K562 (cell line): Measurements from ENCODE around the gene LRP1-AS. TPM values are rescaled to one million over a fixed set of nuclear protein-coding genes. Genes with fewer than 3 reads are reported as not detected.

ENCODE experiments used
- GABPB2 ChIP-seq: fragments of 250-450 bp; sonication (Bioruptor Pico); conservative IDR thresholded peaks from 2 replicates; pipeline ENCODE4 v1.5.1; 2021; ENCODE audit warnings: mild to moderate bottlenecking
- MCM7 ChIP-seq, 2 experiments: fragments of 450-650 bp; IDR thresholded peaks; 2 replicates each; pipeline ENCODE4 v1.6.1; 2016 to 2018
- SP2 ChIP-seq: IDR thresholded peaks from 2 replicates; pipeline ENCODE4 v1.6.1; 2011; ENCODE audit warnings: mild to moderate bottlenecking, low read depth, low read length, moderate library complexity; ENCODE audit not compliant: poor library complexity, severe bottlenecking; ENCODE audit errors: extremely low read depth
- ZKSCAN8 ChIP-seq: fragments of 200-800 bp; sonication (Bioruptor generic); IDR thresholded peaks from 2 replicates; pipeline ENCODE4 v1.6.1; 2016; ENCODE audit warnings: missing genetic modification characterization, missing compliant biosample characterization
- ZNF224 ChIP-seq: sonication (generic); formaldehyde crosslinking; IDR thresholded peaks from 2 replicates; pipeline ENCODE4 v1.8.0; 2022; ENCODE audit warnings: mild to moderate bottlenecking, missing genetic modification reagents
- ZNF445 ChIP-seq: fragments of 250-450 bp; sonication (Bioruptor Pico); IDR thresholded peaks from 2 replicates; pipeline ENCODE4 v1.4.0; 2020; ENCODE audit warnings: low read depth, mild to moderate bottlenecking, moderate library complexity
- polyA plus RNA-seq, 8 experiments: library from polyadenylated mRNA; depleted of rRNA in 4 of 8; stranded (reverse) in 5 of 8; unstranded in 3 of 8; fragments of >200 nt; fragmentation: Nextera tagmentation in 2 of 8; fragmentation: Illumina TruSeq in 1 of 8; extraction: Ambion mirVana in 2 of 8; extraction: Trizol in 1 of 8; gene quantifications; 2 replicates each; pipeline versions ENCODE4 v1.2.1 to v1.2.3, GENCODE V29; 2011 to 2014; ENCODE audit warnings: inconsistent platforms in 1 of 8, missing spikeins in 1 of 8
- total RNA-seq, 7 experiments: library from RNA; depleted of rRNA in 6 of 7; stranded (reverse); fragments of >200 nt in 6 of 7; fragmentation: Illumina TruSeq in 2 of 7; extraction: Trizol in 2 of 7; gene quantifications; 2 replicates each; pipeline versions ENCODE4 v1.2.1 to v1.2.3, GENCODE V29; 2011 to 2021; ENCODE audit warnings: low replicate concordance in 1 of 7
- TF ChIP-seq, protein P1 (sequence below): sonication (generic); formaldehyde crosslinking; IDR thresholded peaks from 2 replicates; pipeline ENCODE4 v1.8.1; 2022; ENCODE audit warnings: missing genetic modification reagents
- TF ChIP-seq, protein P2 (sequence below), 2 experiments: IDR thresholded peaks; 2 replicates each; pipeline ENCODE4 v1.6.1; 2012; ENCODE audit warnings: improper control_type of control experiment in 2 of 2, low read depth in 2 of 2, low read length in 2 of 2, borderline replicate concordance in 1 of 2
- TF ChIP-seq, protein P3 (sequence below): fragments of 200-400 bp; formaldehyde crosslinking; IDR thresholded peaks from 2 replicates; pipeline ENCODE4 v1.6.1; 2017; ENCODE audit warnings: mild to moderate bottlenecking, low read depth, low read length, moderate library complexity
- TF ChIP-seq, protein P4 (sequence below): fragments of 450-650 bp; formaldehyde crosslinking; IDR thresholded peaks from 2 replicates; pipeline ENCODE4 v1.4.0; 2020; ENCODE audit warnings: mild to moderate bottlenecking

Gene LRP1-AS
- total and polyA plus RNA-seq, 9 of the 15 experiments (the other 6 are each of a cell fraction or from before 2014, with no cell fraction given), result not detected

DNA sequence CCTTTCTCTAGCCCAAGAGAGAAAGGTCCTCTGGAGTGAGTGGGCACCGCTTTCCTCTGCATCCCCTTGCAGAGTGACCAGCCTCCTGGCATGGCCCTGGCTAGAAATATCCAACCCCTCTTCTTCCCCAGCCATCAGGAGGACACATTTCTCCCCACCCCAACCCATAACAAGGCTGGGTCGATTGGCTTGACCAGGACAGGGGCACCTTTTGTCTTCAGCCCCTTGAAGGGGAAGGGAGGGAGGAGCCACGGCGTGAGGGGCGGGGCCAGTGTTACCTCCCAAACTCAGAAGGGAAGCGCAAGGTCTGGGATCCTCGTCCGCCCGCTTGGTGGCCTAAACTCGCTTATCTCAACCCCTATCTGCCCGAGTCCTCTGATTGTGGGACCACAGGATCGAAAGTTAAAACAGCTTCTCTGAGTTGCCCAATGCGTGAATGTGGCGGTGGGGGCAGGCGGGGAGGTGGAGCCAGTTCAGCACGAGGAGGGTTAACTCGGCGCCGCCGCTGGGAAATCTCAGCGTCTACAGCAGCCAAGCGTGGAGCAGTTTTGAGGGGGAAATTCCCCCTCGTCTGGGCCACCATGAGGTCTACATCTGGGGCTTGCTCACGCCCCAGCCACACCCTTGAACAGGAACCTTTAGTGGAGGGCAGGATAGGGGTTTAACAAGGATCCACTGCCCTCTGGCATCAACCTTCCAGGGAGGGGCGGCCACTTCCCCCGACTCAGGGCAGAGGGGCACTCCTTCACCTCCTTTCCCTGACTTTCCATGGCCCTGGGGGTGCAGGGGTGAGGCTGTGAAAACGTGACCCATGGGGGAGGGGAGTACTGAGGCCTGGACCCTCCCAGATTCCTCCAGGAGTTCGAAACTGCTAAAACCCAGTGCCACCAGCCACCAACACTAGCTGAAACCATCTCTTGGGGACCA is 37.1 kb downstream of the LRP1-AS start (continued):
- TF ChIP-seq, protein P1, sequence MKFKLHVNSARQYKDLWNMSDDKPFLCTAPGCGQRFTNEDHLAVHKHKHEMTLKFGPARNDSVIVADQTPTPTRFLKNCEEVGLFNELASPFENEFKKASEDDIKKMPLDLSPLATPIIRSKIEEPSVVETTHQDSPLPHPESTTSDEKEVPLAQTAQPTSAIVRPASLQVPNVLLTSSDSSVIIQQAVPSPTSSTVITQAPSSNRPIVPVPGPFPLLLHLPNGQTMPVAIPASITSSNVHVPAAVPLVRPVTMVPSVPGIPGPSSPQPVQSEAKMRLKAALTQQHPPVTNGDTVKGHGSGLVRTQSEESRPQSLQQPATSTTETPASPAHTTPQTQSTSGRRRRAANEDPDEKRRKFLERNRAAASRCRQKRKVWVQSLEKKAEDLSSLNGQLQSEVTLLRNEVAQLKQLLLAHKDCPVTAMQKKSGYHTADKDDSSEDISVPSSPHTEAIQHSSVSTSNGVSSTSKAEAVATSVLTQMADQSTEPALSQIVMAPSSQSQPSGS (CRISPR knock-in tag), result no peak
- TF ChIP-seq ZNF224 (CRISPR knock-in tag) (no peak), ZNF445 (CRISPR knock-in tag) (no peak), MCM7 (IDR thresholded peaks at IDR 0.05) (no peak), SP2 (no peak), ZKSCAN8 (CRISPR knock-in tag) (no peak), GABPB2 (CRISPR knock-in tag) (no peak)
- TF ChIP-seq, protein P2, sequence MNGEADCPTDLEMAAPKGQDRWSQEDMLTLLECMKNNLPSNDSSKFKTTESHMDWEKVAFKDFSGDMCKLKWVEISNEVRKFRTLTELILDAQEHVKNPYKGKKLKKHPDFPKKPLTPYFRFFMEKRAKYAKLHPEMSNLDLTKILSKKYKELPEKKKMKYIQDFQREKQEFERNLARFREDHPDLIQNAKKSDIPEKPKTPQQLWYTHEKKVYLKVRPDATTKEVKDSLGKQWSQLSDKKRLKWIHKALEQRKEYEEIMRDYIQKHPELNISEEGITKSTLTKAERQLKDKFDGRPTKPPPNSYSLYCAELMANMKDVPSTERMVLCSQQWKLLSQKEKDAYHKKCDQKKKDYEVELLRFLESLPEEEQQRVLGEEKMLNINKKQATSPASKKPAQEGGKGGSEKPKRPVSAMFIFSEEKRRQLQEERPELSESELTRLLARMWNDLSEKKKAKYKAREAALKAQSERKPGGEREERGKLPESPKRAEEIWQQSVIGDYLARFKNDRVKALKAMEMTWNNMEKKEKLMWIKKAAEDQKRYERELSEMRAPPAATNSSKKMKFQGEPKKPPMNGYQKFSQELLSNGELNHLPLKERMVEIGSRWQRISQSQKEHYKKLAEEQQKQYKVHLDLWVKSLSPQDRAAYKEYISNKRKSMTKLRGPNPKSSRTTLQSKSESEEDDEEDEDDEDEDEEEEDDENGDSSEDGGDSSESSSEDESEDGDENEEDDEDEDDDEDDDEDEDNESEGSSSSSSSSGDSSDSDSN (IDR thresholded peaks at IDR 0.05; ENCODE audit: borderline replicate concordance in 1 of 2, low read depth in 2 of 2, low read length in 2 of 2), result no peak
- TF ChIP-seq, protein P3, sequence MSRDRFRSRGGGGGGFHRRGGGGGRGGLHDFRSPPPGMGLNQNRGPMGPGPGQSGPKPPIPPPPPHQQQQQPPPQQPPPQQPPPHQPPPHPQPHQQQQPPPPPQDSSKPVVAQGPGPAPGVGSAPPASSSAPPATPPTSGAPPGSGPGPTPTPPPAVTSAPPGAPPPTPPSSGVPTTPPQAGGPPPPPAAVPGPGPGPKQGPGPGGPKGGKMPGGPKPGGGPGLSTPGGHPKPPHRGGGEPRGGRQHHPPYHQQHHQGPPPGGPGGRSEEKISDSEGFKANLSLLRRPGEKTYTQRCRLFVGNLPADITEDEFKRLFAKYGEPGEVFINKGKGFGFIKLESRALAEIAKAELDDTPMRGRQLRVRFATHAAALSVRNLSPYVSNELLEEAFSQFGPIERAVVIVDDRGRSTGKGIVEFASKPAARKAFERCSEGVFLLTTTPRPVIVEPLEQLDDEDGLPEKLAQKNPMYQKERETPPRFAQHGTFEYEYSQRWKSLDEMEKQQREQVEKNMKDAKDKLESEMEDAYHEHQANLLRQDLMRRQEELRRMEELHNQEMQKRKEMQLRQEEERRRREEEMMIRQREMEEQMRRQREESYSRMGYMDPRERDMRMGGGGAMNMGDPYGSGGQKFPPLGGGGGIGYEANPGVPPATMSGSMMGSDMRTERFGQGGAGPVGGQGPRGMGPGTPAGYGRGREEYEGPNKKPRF, result no peak
- TF ChIP-seq, protein P4, sequence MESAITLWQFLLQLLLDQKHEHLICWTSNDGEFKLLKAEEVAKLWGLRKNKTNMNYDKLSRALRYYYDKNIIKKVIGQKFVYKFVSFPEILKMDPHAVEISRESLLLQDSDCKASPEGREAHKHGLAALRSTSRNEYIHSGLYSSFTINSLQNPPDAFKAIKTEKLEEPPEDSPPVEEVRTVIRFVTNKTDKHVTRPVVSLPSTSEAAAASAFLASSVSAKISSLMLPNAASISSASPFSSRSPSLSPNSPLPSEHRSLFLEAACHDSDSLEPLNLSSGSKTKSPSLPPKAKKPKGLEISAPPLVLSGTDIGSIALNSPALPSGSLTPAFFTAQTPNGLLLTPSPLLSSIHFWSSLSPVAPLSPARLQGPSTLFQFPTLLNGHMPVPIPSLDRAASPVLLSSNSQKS (CRISPR knock-in tag), result no peak
